H7 (cell line): ENCODE data around the gene NPR3. TPM values are rescaled to one million over a fixed set of nuclear protein-coding genes. Genes with fewer than 3 reads are reported as not detected.
"Not testable (repeated sequence)": the region's sequence is repeated elsewhere in the genome, so short reads cannot be mapped to it uniquely, and the experiment has no call there.

Experiments
- DNase-seq: peaks from one replicate; pipeline ENCODE4 v3.0.0; 2012
- H3K27me3 ChIP-seq: 2 replicates; pipeline ENCODE4 v1.6.0; 2011; ENCODE audit warnings: mild to moderate bottlenecking, low read length; ENCODE audit not compliant: control insufficient read depth, insufficient read depth
- H3K36me3 ChIP-seq: replicated peaks from 2 replicates; pipeline ENCODE4 v1.5.1; 2011; ENCODE audit warnings: low read length; ENCODE audit not compliant: control insufficient read depth, insufficient read depth
- H3K4me3 ChIP-seq: 2 replicates; pipeline ENCODE4 v1.5.1; 2011; ENCODE audit warnings: low read depth, mild to moderate bottlenecking, control low read depth, low read length, moderate library complexity; ENCODE audit not compliant: insufficient read depth
- total RNA-seq: library from RNA; depleted of rRNA; stranded (reverse); fragments of >200 nt; shearing (Covaris generic); gene quantifications from 2 replicates; pipeline ENCODE4 v1.2.3, GENCODE V29; 2014

The NPR3 gene
- total RNA-seq, 1 experiment from 2014 or later: 0.07 TPM

GRCh38 chr5:32790411-32790951 lies 79.4 kb downstream of the NPR3 start:
- no peak overlapping the region for H3K4me3 ChIP-seq
- no peaks in the 10 kb centered on the region for H3K27me3 ChIP-seq
- DNase-seq: no peak
- no peaks in the 10 kb centered on the region for H3K36me3 ChIP-seq

- Histone ChIP-seq H3K4me3 (no peak overlapping the region), H3K27me3 (no peaks in the 10 kb centered on the region), H3K36me3 (no peaks in the 10 kb centered on the region)
- no peak for DNase-seq
Measured at GRCh38 chr5:32791536-32792243, 80.6 kb downstream of the NPR3 start.

GRCh38 chr5:32794086-32794485 lies 83.0 kb downstream of the NPR3 start:
- DNase-seq: peak; percentile 6
- Histone ChIP-seq H3K4me3 (no peak overlapping the region), H3K36me3 (no peaks in the 10 kb centered on the region), H3K27me3 (no peaks in the 10 kb centered on the region)

GRCh38 chr5:32802764-32803163 lies 91.6 kb downstream of the NPR3 start:
- Histone ChIP-seq H3K4me3 (no peak overlapping the region), H3K36me3 (no peaks in the 10 kb centered on the region), H3K27me3 (no peaks in the 10 kb centered on the region)
- no peak for DNase-seq

- no peaks in the 10 kb centered on the region for H3K36me3 ChIP-seq
Measured at GRCh38 chr5:32803656-32804055, 92.5 kb downstream of the NPR3 start.

GRCh38 chr5:32805462-32805861 lies 94.3 kb downstream of the NPR3 start:
- not testable (repeated sequence) for DNase-seq, H3K4me3 ChIP-seq, H3K36me3 ChIP-seq

More at GRCh38 chr5:32803656-32804055, 92.5 kb downstream of the NPR3 start:
- no peak for DNase-seq
- Histone ChIP-seq H3K27me3 (no peaks in the 10 kb centered on the region), H3K4me3 (no peak overlapping the region)

GRCh38 chr5:32805971-32806638 lies 95.0 kb downstream of the NPR3 start:
- Histone ChIP-seq H3K36me3 (no peaks in the 10 kb centered on the region), H3K27me3 (no peaks in the 10 kb centered on the region), H3K4me3 (no peak overlapping the region)
- DNase-seq: no peak

More at GRCh38 chr5:32805462-32805861, 94.3 kb downstream of the NPR3 start:
- H3K27me3 ChIP-seq: not testable (repeated sequence)

- Histone ChIP-seq H3K27me3 (no peaks in the 10 kb centered on the region), H3K36me3 (no peaks in the 10 kb centered on the region), H3K4me3 (no peak overlapping the region)
- DNase-seq: no peak
Measured at GRCh38 chr5:32808783-32809182, 97.7 kb downstream of the NPR3 start.

GRCh38 chr5:32810804-32811203 lies 99.7 kb downstream of the NPR3 start:
- Histone ChIP-seq H3K36me3 (no peaks in the 10 kb centered on the region), H3K27me3 (no peaks in the 10 kb centered on the region), H3K4me3 (no peak overlapping the region)
- DNase-seq: no peak

GRCh38 chr5:32812399-32812798 lies 101.3 kb downstream of the NPR3 start:
- DNase-seq: no peak
- Histone ChIP-seq H3K4me3 (no peak overlapping the region), H3K27me3 (no peaks in the 10 kb centered on the region), H3K36me3 (no peaks in the 10 kb centered on the region)

- no peak overlapping the region for H3K4me3 ChIP-seq
- DNase-seq: no peak
- H3K27me3 ChIP-seq: no peaks in the 10 kb centered on the region
Measured at GRCh38 chr5:32814141-32814540, 103.0 kb downstream of the NPR3 start.

GRCh38 chr5:32814620-32815019 lies 103.5 kb downstream of the NPR3 start:
- Histone ChIP-seq H3K27me3 (no peaks in the 10 kb centered on the region), H3K4me3 (no peak overlapping the region), H3K36me3 (no peaks in the 10 kb centered on the region)
- no peak for DNase-seq

More at GRCh38 chr5:32814141-32814540, 103.0 kb downstream of the NPR3 start:
- no peaks in the 10 kb centered on the region for H3K36me3 ChIP-seq

- DNase-seq: no peak
- no peak overlapping the region for H3K4me3 ChIP-seq
- no peaks in the 10 kb centered on the region for H3K27me3 ChIP-seq
- no peaks in the 10 kb centered on the region for H3K36me3 ChIP-seq
Measured at GRCh38 chr5:32827981-32828380, 116.9 kb downstream of the NPR3 start.

- no peak overlapping the region for H3K4me3 ChIP-seq
Measured at GRCh38 chr5:32828492-32828891, 117.4 kb downstream of the NPR3 start.

GRCh38 chr5:32831624-32832023 lies 120.5 kb downstream of the NPR3 start:
- DNase-seq: no peak
- H3K4me3 ChIP-seq: no peak overlapping the region
- no peaks in the 10 kb centered on the region for H3K27me3 ChIP-seq
- H3K36me3 ChIP-seq: no peaks in the 10 kb centered on the region

More at GRCh38 chr5:32828492-32828891, 117.4 kb downstream of the NPR3 start:
- DNase-seq: no peak
- no peaks in the 10 kb centered on the region for H3K27me3 ChIP-seq
- H3K36me3 ChIP-seq: no peaks in the 10 kb centered on the region
